ENCODE results near the gene PRMT6.

GRCh38 chr1:107056426-107057196, at the start of gene PRMT6:
- TF ChIP-seq POLR2A (IDR thresholded peaks at IDR 0.05; ENCODE audit: low read length) (no peak), NR3C1 (IDR thresholded peaks at IDR 0.05) (no peak), RFX5 (IDR thresholded peaks at IDR 0.05) (no peak), CTCF (IDR thresholded peaks at IDR 0.05) (no peak), EHMT2 (IDR thresholded peaks at IDR 0.05; ENCODE audit: low read depth) (no peak), POLR2AphosphoS2 (conservative IDR thresholded peaks at IDR 0.05; ENCODE audit: low read length) (no peak), CHD4 (IDR thresholded peaks at IDR 0.05; ENCODE audit: borderline replicate concordance) (no peak), ESRRA (IDR thresholded peaks at IDR 0.05; ENCODE audit: borderline replicate concordance, low read length) (no peak), RNF2 (IDR thresholded peaks at IDR 0.05; ENCODE audit: borderline replicate concordance, low read depth) (no peak), USF2 (IDR thresholded peaks at IDR 0.05) (no peak), MAZ (IDR thresholded peaks at IDR 0.05; ENCODE audit: borderline replicate concordance, low read depth, low read length) (no peak), ELK1 (IDR thresholded peaks at IDR 0.05; ENCODE audit: low read depth, low read length) (no peak)
